ENCODE measurements around the gene CEP162.

CEP162 gene

DNA sequence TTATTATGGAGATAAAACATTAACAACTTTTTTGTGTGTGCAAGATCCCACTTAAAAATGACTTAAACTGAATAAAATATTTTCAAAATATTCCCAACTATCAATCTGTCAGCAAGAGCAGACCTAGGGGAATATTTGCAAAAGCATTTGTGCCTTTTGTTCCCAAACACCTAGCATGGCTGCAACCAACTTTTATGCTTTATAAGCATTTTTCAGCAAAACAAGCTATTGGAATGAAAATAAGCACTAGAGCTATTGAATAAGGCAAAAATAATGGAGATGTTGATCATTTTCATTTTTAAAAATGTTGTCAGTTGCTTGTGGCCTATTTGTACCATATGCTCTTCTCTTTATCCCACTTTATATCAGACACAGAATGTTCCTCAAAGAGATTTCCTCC is 28.2 kb upstream of the CEP162 start:
- Histone ChIP-seq H3K4me2 (ENCODE audit: low read depth, low read length, poor library complexity, severe bottlenecking) (no peak overlapping the region), H3K79me2 (ENCODE audit: insufficient read depth, low read length) (no peaks in the 10 kb centered on the region), H3K36me3 (ENCODE audit: low read length) (no peaks in the 10 kb centered on the region), H3K4me3 (ENCODE audit: insufficient read depth, low read length, poor library complexity, severe bottlenecking) (no peak overlapping the region), H3K27me3 (ENCODE audit: low read length) (no peaks in the 10 kb centered on the region), H3K9me3 (ENCODE audit: insufficient read depth, low read length) (no peaks in the 10 kb centered on the region), H2AFZ (ENCODE audit: low read depth, low read length, severe bottlenecking) (no peak overlapping the region), H3K9me2 (replicated peaks; ENCODE audit: insufficient read depth, low read length) (no peaks in the 10 kb centered on the region), H3F3A (ENCODE audit: insufficient read depth) (no peaks in the 10 kb centered on the region), H3K9ac (ENCODE audit: low read length) (no peak overlapping the region), H3K27ac (ENCODE audit: low read depth, low read length) (no peak overlapping the region), H4K20me1 (ENCODE audit: low read depth, low read length) (no peaks in the 10 kb centered on the region)
- TF ChIP-seq EZH2phosphoT487 (conservative IDR thresholded peaks at IDR 0.05; ENCODE audit: low read length): no peak
- TF ChIP-seq, protein P1, sequence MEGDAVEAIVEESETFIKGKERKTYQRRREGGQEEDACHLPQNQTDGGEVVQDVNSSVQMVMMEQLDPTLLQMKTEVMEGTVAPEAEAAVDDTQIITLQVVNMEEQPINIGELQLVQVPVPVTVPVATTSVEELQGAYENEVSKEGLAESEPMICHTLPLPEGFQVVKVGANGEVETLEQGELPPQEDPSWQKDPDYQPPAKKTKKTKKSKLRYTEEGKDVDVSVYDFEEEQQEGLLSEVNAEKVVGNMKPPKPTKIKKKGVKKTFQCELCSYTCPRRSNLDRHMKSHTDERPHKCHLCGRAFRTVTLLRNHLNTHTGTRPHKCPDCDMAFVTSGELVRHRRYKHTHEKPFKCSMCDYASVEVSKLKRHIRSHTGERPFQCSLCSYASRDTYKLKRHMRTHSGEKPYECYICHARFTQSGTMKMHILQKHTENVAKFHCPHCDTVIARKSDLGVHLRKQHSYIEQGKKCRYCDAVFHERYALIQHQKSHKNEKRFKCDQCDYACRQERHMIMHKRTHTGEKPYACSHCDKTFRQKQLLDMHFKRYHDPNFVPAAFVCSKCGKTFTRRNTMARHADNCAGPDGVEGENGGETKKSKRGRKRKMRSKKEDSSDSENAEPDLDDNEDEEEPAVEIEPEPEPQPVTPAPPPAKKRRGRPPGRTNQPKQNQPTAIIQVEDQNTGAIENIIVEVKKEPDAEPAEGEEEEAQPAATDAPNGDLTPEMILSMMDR (IDR thresholded peaks at IDR 0.05; ENCODE audit: insufficient read depth, low read length, poor library complexity, severe bottlenecking): no peak

- H3K27me3 ChIP-seq (ENCODE audit: low read length): no peaks in the 10 kb centered on the region
- H3K9ac ChIP-seq (ENCODE audit: low read length): no peak overlapping the region
- TF ChIP-seq EZH2phosphoT487 (conservative IDR thresholded peaks at IDR 0.05; ENCODE audit: low read length): no peak
- TF ChIP-seq, protein P1 (IDR thresholded peaks at IDR 0.05; ENCODE audit: insufficient read depth, low read length, poor library complexity, severe bottlenecking): no peak
- H3F3A ChIP-seq (ENCODE audit: insufficient read depth): no peaks in the 10 kb centered on the region
- no peak overlapping the region for H3K4me3 ChIP-seq (ENCODE audit: insufficient read depth, low read length, poor library complexity, severe bottlenecking)
- H3K9me3 ChIP-seq (ENCODE audit: insufficient read depth, low read length): no peaks in the 10 kb centered on the region
- no peak overlapping the region for H2AFZ ChIP-seq (ENCODE audit: low read depth, low read length, severe bottlenecking)
- H3K4me2 ChIP-seq (ENCODE audit: low read depth, low read length, poor library complexity, severe bottlenecking): no peak overlapping the region
- H3K36me3 ChIP-seq (ENCODE audit: low read length): no peaks in the 10 kb centered on the region
- H4K20me1 ChIP-seq (ENCODE audit: low read depth, low read length): no peaks in the 10 kb centered on the region
- no peaks in the 10 kb centered on the region for H3K9me2 ChIP-seq (replicated peaks; ENCODE audit: insufficient read depth, low read length)
- no peak overlapping the region for H3K27ac ChIP-seq (ENCODE audit: low read depth, low read length)
- H3K79me2 ChIP-seq (ENCODE audit: insufficient read depth, low read length): no peaks in the 10 kb centered on the region
Measured at GRCh38 chr6:84253380-84253779, 25.9 kb upstream of the CEP162 start.

- Histone ChIP-seq H3K9me2 (replicated peaks; ENCODE audit: insufficient read depth, low read length) (no peaks in the 10 kb centered on the region), H3K36me3 (ENCODE audit: low read length) (no peaks in the 10 kb centered on the region), H3K27me3 (ENCODE audit: low read length) (no peaks in the 10 kb centered on the region), H3K9me3 (ENCODE audit: insufficient read depth, low read length) (no peaks in the 10 kb centered on the region), H3K9ac (ENCODE audit: low read length) (no peak overlapping the region), H2AFZ (ENCODE audit: low read depth, low read length, severe bottlenecking) (no peak overlapping the region), H3F3A (ENCODE audit: insufficient read depth) (no peaks in the 10 kb centered on the region), H3K27ac (ENCODE audit: low read depth, low read length) (no peak overlapping the region), H3K4me3 (ENCODE audit: insufficient read depth, low read length, poor library complexity, severe bottlenecking) (no peak overlapping the region), H3K4me2 (ENCODE audit: low read depth, low read length, poor library complexity, severe bottlenecking) (no peak overlapping the region), H3K79me2 (ENCODE audit: insufficient read depth, low read length) (no peaks in the 10 kb centered on the region), H4K20me1 (ENCODE audit: low read depth, low read length) (no peaks in the 10 kb centered on the region)
- no peak for TF ChIP-seq EZH2phosphoT487 (conservative IDR thresholded peaks at IDR 0.05; ENCODE audit: low read length)
- TF ChIP-seq, protein P1 (IDR thresholded peaks at IDR 0.05; ENCODE audit: insufficient read depth, low read length, poor library complexity, severe bottlenecking): no peak
Measured at GRCh38 chr6:84251891-84252539, 24.6 kb upstream of the CEP162 start.
